ENCODE results near the gene CNTD1.

GRCh38 chr17:42850954-42851353, 52.3 kb downstream of the CNTD1 start, which contains the start of gene AOC3:
- TF ChIP-seq, protein P1, sequence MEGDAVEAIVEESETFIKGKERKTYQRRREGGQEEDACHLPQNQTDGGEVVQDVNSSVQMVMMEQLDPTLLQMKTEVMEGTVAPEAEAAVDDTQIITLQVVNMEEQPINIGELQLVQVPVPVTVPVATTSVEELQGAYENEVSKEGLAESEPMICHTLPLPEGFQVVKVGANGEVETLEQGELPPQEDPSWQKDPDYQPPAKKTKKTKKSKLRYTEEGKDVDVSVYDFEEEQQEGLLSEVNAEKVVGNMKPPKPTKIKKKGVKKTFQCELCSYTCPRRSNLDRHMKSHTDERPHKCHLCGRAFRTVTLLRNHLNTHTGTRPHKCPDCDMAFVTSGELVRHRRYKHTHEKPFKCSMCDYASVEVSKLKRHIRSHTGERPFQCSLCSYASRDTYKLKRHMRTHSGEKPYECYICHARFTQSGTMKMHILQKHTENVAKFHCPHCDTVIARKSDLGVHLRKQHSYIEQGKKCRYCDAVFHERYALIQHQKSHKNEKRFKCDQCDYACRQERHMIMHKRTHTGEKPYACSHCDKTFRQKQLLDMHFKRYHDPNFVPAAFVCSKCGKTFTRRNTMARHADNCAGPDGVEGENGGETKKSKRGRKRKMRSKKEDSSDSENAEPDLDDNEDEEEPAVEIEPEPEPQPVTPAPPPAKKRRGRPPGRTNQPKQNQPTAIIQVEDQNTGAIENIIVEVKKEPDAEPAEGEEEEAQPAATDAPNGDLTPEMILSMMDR (IDR thresholded peaks at IDR 0.05) = no peak
- TF ChIP-seq POLR2A (IDR thresholded peaks at IDR 0.05) = no peak

Measured in prostate gland (tissue), 2 donors.